Lower leg skin (tissue), 3 donors: ENCODE data around the gene NSUN2.

Experiments
- POLR2A ChIP-seq, 2 donors: fragments of 450-650 bp; IDR thresholded peaks; one replicate each; pipeline ENCODE4 v1.6.1; 2016 to 2017; ENCODE audit warnings: antibody characterized with exemption in 2 of 2, mild to moderate bottlenecking in 1 of 2, moderate library complexity in 1 of 2
- TF ChIP-seq, protein P1 (sequence below), 3 donors: fragments of 450-650 bp; IDR thresholded peaks; one replicate each; pipeline ENCODE4 v1.5.1; 2016; ENCODE audit warnings: antibody characterized with exemption in 3 of 3, mild to moderate bottlenecking in 3 of 3, moderate library complexity in 2 of 3

DNA sequence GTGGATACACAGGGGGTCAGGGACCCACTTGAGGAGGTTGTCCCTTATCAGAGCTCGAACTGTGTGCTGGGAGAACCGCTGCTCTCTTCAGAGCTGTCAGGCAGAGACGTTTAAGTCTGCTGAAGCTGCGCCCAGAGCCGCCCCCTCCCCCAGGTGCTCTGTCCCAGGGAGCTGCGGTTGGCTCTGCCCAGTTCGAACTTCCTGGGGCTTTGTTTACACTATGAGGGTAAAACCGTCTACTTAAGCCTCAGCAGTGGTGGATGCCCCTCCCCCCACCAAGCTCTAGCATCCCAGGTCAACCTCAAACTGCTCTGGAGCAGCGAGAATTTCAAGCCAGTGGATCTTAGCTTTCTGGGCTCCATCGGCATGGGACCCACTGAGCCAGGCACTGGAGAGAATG, 16.3 kb upstream of the NSUN2 start:
- TF ChIP-seq, protein P1, sequence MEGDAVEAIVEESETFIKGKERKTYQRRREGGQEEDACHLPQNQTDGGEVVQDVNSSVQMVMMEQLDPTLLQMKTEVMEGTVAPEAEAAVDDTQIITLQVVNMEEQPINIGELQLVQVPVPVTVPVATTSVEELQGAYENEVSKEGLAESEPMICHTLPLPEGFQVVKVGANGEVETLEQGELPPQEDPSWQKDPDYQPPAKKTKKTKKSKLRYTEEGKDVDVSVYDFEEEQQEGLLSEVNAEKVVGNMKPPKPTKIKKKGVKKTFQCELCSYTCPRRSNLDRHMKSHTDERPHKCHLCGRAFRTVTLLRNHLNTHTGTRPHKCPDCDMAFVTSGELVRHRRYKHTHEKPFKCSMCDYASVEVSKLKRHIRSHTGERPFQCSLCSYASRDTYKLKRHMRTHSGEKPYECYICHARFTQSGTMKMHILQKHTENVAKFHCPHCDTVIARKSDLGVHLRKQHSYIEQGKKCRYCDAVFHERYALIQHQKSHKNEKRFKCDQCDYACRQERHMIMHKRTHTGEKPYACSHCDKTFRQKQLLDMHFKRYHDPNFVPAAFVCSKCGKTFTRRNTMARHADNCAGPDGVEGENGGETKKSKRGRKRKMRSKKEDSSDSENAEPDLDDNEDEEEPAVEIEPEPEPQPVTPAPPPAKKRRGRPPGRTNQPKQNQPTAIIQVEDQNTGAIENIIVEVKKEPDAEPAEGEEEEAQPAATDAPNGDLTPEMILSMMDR (IDR thresholded peaks at IDR 0.05): no peak
- TF ChIP-seq POLR2A (IDR thresholded peaks at IDR 0.05): no peak
